HTR-8/SVneo (cell line): ENCODE data around the gene RPTOR.
"Not testable (repeated sequence)": the region's sequence is repeated elsewhere in the genome, so short reads cannot be mapped to it uniquely, and the experiment has no call there.

Experiments used
- DNase-seq: peaks from one replicate; pipeline ENCODE4 v3.0.0; 2011; ENCODE audit warnings: low spot score, mixed read lengths; ENCODE audit not compliant: insufficient read length
- FAIRE-seq: peaks from 2 replicates; lab custom pipeline; 2011; peaks lifted over from hg19 to GRCh38; lab: Jason Lieb, UNC

Gene RPTOR

DNA sequence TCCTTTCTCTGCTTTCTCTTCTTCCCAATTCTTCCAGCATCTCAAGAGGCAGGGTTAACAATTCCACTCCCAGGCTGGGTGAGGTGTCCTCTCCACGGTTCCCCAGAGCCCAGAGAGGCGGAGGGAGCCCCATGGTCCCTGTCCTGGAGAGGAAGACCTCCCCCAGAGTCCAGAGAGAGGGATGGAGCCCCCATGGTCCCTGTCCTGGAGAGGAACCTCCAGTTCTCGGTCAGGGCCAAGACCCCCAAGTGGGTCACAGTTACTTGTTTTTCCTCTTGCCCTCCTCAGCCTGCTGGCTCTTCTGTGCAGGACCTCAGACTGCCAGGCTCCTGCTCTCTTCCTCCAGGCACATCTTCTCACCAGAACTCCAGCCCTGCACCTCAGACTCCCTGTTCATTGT is 135.2 kb downstream of the RPTOR start:
- no peak for FAIRE-seq

DNA sequence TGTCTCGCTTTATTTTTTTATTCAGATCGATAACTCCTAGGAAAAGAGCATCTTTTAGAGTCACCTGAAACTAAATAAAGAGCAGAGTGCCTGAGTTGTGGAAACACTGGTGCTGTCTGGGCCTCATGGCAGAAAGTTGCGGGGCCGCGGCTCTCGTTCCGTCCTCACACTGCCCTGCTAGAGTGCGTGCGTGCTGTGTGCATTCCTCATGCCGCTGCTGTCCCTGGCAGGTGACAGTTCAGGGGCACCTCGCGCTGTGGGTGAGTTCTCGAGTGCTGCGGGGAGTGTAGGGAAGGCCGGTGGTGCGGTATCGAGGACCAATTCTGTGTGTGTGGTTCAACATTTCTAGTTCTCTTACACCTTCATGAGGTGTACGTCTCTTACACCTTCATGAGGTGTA is 136.6 kb downstream of the RPTOR start:
- DNase-seq (no peak), FAIRE-seq (no peak)

More for the DNA sequence above, 135.2 kb downstream of the RPTOR start:
- DNase-seq: no peak

DNA sequence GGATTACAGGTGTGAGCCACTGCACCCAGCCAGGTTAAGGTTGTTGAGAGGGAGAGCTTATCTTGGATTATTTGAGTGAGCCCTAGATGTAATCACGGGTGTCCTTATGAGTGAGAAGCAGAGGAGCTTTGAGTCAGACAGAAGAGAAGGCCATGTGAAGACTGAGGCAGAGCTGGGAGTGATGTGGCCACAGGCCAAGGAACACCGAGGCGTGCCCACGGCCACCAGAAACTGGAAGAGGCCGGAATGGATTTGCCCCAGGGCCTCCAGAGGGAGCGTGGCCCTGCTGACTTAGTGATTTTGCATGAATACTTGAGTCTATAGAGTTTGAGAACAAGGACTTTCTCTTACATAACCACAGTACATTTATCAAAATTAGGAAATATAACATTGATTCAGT is 137.7 kb downstream of the RPTOR start:
- FAIRE-seq: no peak
- no peak for DNase-seq

DNA sequence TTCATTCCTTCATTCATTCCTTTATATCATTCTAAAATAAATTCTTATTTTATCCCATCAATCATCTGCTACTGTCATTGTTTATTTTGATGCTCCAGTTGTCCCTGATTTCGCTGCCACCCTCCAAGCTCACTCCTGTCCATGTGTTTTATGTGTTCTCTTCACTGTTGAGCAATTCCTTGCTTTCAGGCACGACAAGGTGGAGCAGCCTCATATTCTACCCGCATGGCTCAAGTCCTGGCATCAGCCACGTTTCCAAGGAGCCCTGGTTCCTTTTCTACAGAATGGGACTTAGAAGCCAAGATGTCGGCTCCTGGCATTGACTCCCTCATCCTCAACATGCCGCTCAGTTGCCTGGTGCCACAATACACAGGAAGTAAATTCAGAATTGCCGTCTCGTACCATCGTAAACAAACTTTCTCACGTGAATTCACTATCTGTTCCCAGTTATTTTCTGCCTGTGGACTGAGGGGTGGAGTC is 139.0 kb downstream of the RPTOR start:
- DNase-seq (no peak), FAIRE-seq (no peak)

DNA sequence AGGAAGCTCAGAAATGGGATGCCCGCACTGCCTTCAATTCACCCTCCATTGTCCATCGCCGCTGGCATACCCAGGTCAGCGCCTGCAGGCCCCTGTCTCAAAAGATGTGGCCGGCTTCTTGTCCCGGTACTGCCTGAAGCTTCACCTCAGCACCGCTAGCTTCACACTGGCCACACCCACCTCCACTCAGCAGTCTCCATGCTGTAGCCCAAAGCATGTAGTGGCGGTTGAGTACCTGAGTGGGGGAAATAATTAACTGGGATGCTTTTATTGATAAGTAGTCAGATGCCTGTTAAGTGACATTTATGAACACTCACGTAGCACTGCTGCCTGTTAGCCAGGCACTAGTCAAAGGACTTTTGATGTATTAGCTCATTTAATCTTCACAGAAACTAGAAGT is 143.2 kb downstream of the RPTOR start:
- no peak for FAIRE-seq
- DNase-seq: no peak

DNA sequence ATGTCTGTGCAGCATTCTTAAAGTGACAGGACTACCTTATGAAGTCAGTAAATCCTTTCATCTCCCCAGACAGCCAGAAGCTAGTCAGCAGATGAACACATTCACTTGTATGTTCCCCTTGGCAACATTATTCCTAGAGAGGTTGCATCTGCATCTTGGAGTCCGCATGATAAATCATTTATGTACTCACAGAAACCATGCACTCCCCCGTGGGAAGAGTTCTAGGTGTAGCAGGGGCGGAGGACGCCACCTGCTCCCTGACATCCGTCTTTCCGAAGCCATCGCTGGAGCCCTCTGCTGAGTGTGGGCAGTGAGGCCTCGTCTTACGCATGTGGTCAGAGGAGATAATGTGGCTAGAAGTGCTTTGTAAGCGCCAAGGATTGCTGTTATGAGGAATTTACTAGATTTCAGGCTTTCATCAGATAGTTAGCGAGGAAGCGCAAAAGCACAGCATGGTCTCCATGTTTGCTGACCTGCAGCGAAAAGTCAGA is 144.5 kb downstream of the RPTOR start:
- no peak for DNase-seq
- no peak for FAIRE-seq

DNA sequence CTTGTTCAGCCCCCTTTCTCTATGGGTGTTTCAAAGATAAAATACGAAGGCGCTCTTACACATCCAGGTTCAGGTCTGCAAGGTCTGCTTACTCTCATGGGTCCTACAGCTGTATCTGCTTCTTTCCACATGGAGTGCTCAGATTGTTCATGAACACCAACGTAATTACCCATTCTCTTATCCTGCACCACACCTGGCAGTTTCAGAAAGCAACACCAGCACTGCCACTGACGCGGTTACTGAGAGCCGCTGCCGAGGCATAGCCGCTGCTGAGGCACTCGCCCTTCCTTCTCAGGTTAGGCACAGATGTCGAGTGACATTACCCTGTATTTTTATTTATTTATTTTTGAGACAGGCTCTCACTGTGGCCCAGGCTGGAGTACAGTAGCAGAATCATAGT is 147.1 kb downstream of the RPTOR start:
- DNase-seq (no peak), FAIRE-seq (no peak)

DNA sequence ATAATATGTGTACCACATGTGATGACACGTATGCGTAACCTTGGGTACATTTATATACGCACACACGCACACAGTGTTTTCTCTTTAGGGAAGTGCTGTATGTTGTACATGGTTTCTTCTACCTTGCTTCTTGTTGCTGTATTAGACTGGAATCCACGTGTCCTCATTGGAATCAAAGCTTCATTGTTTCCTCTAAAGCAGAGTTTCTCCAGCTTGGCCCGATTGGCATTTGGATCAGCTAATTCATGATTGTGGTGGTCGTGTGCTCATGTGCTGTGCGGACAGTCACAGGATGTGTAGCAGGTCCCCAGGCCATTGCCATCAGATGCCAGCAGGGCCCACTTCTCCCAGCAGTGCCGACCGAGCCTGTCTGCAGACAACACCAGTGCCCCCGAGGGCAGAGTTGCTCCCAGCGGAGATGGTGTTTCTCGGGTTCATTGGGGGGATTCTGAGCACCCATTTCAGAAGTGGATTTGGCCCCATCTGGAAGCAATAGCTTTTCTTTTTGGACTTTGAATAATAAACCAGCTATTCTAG is 148.4 kb downstream of the RPTOR start:
- FAIRE-seq: no peak
- no peak for DNase-seq

DNA sequence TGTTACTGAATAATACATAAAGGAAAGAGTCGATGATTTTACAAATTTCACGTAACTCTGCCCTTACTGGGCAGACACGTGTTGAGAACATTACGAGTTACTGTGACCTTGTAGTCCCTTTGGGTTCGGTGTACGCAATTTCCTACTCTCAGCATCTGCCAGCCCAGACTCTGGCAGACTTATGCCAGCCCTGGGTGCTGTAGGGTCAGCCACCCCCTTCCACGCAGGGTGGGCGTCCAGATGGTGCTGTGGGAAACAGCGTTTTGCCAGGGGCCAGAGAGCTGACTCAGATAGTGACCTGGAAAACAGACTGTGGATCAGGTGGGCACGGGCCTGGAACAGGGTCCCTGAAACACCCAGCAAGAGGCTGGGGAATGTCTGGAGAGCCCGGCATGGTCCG is 148.9 kb downstream of the RPTOR start:
- FAIRE-seq (no peak), DNase-seq (no peak)

DNA sequence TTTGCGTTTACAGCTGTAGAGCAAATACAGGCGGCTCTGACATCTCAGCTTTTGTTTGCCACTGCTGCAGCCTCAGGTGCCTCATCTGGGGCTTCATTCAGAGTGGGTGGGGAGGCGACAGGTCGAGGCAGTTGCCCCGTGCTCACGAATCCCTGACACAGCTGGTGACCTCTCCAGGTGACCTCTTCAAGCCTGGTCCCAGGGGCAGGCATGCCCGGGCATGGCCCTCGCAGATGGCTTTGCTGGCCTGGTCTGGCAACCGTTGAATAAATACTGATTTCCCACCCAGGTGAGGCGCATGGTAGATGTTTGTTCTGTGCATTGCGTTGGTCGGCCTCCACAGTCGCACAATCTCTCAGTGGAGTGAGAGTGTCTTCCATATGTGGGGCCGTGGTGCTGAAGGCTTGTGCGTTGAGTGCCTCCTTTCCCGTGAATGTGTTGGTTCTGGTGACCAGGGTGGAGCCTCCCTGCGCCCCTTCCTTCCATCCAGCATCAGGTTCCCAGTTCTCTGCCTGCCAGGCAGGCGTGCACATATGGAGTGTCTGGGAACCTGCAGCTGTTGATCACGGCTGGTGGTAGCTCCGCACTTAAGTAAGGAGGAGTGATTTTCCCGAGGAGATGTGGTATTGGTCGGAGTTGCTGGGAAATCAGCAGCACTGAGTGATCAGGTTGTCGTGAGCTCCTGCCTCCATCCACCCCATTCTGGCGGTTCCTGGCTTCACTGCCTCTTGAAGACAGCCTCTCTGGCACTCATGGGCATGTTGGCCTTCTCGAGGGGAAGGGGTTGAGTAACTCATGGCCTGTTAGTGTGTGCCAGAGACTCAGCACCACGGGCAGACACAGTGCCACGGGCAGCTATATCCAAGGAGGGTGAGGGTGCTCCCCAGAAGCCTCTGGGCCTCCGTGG is 149.7 kb downstream of the RPTOR start:
- FAIRE-seq (no peak), DNase-seq (no peak)

DNA sequence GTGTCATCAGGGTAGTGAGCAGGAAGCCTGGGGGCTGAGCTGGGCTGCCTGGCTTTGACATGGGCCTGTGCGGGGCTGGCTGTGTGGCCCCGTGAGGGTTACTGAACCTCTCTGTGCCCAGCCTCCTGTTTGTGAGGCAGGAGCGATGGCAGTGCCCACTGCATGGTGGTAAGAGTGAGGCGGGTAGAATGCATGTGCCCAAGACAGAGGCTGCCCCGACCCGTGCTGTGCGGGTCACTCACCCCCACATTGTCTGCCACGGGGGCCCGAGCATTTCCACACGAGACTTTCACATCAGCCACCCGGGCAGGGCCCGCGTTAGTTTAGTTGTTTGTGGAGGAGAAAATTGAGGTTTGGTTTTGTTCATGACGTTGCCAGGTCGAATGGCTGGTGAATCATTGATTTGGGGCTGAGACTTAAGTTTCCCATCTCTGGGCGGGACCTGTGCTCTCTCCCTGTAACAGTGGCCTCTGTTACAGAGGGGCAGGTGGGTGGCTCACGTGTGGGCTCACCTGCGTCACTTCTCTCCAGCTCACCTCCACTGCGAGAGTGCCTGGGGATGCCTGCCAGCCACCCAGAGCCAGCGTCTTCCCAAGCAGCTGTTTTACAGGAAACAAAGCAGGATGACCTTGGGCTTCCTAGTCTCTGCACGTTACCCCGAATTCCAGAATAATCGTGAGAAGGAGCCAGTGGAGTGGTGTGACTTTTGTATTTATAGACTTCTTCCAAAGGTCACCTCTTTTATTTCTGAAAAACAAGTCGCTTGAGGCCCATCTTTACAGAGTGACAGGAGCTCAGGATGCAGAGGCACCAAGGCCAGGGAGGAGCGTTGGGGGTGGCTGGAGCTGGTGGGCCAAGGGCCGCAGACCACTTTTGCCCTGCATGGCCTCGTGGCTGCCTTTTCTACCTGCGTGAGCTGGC is 150.6 kb downstream of the RPTOR start:
- no peak for DNase-seq

DNA sequence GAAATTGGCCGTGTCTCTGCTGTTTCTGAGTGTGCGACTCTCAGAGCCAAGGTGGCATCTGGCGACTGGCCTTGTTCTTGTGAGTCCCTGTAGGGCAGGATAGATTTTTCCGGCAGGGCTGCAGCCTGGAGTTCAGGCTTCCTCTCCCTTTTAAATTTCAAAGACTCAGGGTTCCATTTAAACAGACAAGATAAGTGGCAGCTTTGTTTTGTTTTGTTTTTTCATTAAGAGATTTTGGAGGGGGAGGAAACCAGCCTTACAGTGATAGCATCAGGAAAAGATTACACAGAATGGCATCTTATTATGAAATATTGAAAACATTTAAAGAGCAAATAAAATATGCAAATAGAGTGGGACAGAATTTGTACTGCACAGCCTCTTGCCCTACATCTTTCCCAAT is 151.3 kb downstream of the RPTOR start:
- FAIRE-seq (no peak), DNase-seq (no peak)

More for the DNA sequence above, 150.6 kb downstream of the RPTOR start:
- FAIRE-seq: no peak

DNA sequence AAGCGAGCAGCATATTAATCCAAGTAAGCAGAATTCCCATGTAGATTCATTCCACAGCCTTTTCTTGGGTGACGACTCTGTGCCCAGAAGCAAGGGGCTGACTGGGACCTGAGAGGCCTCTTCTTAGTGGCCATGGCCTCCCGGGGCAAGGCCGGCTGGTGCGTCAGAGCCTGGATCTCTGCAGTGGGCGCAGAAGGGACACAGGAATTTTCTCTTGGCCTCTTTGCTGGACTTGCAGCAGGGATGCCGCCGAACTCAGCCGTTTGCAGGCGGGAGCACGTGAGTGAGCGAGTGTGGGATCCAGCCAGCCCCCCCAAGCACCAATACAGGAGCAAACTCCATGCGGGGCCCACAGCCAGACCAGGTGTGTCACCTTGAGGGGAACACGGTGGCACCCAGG is 151.8 kb downstream of the RPTOR start:
- DNase-seq: no peak
- no peak for FAIRE-seq

DNA sequence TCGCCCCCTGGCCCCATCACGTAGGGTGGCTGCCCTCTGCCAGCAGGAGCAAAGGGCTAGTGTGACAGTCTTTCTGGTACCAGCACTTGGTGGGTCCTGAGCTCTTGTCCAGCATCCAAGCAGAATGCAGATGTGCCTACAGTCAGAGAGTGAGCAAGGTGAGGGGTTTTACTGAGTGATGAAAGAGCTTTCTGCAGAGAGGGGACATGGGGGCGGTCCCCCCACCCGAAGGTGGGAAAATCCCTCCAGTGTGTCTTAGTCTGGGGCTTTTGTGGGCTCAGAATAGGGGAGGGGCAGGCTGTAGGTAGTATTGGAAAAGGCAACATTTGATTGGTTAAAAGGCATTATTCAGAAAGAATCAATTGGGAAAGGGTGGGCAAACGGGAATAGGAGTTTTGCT is 152.3 kb downstream of the RPTOR start:
- no peak for FAIRE-seq
- no peak for DNase-seq

DNA sequence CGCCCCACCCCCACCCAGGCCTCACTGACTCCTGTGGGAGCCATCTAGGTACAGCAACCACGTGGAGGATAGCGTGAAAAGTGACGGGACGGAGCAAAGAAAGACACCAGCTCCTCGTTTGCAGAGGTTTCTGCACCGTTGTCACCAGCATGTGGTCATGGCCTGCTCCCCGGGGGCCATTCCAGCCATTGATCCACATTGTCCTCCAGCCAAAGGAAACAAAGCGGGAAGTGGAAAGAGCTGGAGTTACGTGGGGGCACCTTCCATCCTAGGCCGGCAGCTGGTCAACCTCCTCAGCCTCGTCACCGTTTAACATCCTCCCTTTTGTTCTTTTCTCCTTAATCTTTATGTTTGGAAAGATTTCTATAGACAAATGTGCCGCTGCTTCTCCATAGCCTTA is 153.7 kb downstream of the RPTOR start:
- FAIRE-seq (no peak), DNase-seq (no peak)

DNA sequence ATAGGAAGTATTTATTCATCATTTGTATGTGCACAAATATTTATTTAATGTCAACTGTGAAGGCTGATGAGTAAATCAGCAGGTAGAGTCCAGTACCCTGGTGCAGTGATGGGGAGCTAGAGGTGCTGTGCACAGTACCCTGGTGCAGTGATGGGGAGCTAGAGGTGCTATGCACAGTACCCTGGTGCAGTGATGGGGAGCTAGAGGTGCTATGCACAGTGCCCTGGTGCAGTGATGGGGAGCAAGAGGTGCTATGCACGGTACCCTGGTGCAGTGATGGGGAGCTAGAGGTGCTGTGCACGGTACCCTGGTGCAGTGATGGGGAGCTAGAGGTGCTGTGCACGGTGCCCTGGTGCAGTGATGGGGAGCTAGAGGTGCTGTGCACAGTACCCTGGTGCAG is 154.6 kb downstream of the RPTOR start:
- not testable (repeated sequence) for DNase-seq, FAIRE-seq

DNA sequence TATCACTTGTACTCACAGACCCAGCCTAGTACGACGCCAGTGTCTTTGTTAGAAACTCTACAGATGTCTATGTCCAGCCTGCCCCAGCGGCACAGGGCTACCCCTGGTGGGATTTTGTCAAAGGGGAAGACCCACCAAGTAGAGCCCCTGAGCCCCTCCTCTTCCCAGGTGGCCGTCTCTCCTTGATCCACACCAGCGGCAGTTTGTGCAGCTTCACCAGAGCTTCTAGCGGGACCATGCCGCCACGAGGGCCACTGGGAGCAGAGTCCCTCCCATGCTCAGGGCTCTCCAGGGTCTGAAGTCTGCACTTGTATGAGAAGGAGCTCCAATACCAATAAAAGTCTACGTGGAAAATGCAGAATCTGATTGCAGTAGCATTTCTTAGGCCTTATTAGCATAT is 157.1 kb downstream of the RPTOR start:
- FAIRE-seq: no peak
- no peak for DNase-seq

DNA sequence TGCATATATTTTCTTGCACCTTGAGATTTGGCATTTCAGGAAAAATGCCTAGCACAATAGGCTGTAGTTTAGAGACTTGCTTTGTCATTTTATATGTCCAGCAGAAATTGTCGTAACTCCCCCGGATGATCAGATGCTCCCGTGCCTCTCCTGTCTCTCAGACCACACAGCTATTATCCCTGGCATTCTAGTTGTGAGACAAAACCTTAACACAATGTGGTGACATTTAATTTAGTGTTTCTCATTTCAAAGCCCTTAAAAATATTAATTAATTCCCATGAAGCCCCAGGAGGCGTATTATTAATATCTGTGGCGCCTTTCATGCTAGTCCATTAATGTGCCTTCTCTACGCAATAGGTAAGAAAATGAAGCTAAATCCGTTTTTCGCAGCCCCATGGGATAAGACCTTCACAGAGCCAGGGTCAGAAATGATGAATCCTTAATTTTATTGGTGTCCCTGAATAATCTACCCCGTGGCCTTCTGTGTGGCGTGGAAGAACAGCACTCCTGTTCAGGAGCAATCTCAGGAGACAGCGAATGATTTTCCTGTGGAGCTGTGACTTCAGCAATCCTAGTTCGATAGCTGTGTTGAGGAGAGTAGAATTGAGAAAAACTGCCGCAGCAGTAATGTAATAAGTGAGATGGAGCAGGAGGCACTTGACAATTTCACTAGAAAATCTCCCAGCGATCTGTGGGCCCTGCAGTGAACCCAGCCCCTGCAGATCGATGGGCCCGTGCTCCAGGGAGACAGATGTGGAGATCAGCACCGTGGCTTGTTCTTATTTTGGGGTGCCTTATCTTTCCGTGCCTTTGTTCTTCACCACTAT is 157.9 kb downstream of the RPTOR start:
- DNase-seq (no peak), FAIRE-seq (no peak)

DNA sequence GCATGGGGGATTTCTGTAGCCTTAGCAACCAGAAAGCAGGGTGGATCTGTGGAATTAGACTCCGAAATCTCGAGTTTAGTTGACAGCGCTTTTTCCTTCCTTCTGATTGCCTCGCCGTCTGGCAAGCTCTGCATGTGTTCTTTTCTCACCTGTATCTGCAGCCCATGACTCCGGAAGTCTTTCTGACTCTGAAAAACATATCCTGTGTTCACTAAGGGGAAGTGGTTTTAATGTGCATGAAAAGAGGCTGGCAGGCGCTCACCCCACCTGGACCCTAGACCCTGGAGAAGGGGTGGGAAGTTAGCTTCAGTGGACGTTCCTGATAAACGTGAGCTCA is 158.5 kb downstream of the RPTOR start:
- no peak for DNase-seq
- FAIRE-seq: no peak

DNA sequence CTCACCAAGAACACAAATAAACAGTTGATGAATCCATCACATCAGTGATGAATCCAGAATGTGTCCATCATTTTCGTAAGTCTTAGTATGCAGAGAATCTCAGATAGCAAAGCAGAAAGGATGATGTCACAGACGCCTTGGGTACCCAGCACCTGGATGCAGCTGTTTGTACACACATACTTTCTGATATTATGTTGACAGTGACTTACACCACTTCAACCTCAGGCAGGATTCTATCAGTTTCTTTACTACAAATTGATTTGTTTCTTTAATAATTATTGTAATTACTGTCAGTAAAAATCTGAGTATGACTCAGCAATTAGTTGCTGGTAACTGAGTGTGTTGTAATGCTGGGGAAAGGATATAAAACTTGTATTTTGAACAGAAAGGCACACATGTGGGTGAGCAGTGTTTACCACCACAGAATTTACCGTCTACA is 159.8 kb downstream of the RPTOR start:
- DNase-seq (no peak), FAIRE-seq (no peak)
